Activated CD4-positive, alpha-beta T cell treated with anti-CD3 and anti-CD28 coated beads, Interleukin-2, amount 50 U/mL, for 16 hours (primary cell): ENCODE results near the gene BTAF1.

Experiments
- DNase-seq: peaks from one replicate; pipeline ENCODE4 v3.0.0-alpha.2; 2020

The BTAF1 gene

GRCh38 chr10:91908337-91909116 is 15.0 kb upstream of the BTAF1 start:
- peak; percentile 82 for DNase-seq

- DNase-seq, result peak; percentile 48
Measured at GRCh38 chr10:91909117-91909677, 14.4 kb upstream of the BTAF1 start, which contains the start of gene FGFBP3. Gene FGFBP3 (minus strand): TSS chr10:91909486. CDS start chr10:91908969, 517 bp downstream.

DNA sequence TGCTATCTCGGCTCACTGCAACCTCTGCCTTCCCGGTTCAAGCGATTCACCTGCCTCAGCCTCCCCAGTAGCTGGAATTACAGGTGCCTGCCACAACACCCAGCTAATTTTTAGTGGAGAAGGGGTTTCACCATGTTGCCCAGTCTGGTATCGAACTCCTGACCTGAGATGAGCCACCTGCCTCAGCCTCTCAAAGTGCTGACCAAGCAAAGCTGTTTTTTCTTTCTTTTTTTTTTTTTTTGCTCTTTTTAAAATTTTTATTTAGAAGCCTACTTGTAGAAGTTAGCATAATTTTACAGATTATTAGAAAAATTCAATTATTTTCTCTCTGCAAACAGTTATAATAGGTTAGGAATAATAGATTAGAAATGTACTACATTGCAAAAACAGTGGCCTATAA is 13.1 kb upstream of the BTAF1 start:
- no peak for DNase-seq

GRCh38 chr10:91919651-91920050 is 3.9 kb upstream of the BTAF1 start:
- no peak for DNase-seq

- no peak for DNase-seq
Measured at GRCh38 chr10:91924212-91925021, 847 bp downstream of the BTAF1 start.

DNA sequence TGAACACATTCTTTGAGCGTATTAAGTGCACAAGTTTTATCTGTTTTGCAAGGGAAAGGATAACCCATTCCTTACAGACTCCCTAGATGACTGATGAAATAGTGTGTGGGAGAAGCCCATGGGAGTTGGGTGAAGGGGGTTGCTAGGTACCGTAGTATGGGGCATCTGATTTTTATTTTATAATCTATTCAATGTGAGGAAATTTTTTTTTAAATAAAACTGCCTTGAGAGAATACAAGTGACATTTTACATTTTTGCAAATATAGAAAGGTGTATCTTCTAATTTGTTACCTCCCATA is 1.4 kb downstream of the BTAF1 start:
- no peak for DNase-seq

DNA sequence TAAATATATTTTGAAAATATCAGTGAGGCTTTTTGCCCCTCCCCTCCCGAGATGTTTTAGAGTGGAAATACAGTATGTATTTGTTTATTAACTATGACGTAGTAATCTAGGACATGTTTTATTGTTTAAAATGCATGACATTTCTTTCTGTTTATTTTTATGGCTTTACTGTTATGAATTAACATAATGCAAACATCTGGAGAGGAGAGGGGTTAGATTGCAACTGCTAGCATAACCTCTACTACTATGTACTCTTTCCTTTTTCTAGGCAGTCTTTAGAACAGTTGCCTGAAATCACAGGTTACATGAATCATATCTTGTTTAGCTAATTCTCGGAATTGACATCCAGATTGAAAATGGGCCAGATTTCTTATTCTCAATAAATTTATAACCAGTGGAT is 7.4 kb downstream of the BTAF1 start:
- DNase-seq, result no peak

DNA sequence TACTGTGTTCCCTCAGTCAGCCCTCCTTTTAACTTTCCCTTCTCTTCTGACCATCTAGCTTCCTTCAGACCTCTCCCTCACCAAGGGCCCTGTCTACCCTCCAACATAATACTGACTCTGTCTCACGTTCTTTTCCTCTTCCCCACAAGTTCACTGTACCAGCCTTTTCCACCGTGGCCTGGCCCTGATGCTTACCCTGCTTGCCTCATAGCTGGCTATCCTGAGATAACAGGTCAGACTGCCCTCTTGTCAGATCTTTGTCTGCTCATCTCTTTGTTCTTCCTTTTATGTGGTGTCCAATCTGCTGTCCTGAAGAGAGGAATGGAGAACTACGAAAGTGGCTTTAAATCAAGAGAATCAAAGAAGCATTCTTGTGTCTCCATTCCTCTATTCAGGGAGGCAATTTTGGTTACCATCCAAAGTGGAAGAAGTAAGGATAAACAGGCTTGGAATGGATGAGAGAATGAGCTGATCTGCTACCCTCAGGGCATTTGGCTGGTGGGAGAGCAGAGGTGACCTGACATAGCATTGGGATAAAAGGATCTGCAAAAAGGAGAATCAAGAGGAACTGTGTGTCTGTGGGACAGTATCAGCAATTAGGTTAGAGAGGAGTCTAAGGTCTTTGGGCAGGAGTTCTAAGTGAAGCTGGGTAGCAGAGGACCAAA is 8.1 kb downstream of the BTAF1 start:
- no peak for DNase-seq

DNA sequence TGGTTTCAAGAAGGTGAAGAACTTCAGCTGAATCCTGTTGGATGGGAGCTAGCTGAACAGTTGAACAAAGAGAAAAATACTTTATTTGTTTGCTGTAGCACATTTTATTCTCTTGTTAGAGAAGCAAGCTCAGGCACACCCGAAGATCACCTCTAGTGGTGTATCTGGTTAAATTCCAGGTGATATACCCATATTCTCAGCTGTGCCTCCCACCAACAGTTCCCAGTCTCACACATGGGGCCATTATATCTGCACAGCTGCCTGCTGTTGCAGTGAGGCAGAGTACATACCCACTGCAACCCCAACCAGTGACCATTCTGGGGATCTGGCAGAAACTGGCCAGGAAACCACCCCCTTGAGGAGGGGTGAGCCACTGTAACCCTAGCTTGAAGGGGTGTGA is 9.2 kb downstream of the BTAF1 start:
- DNase-seq, result no peak

GRCh38 chr10:91935886-91936285 is 12.3 kb downstream of the BTAF1 start:
- DNase-seq, result no peak

- DNase-seq, result no peak
Measured at GRCh38 chr10:91939653-91940052, 16.1 kb downstream of the BTAF1 start.

- no peak for DNase-seq
Measured at GRCh38 chr10:91941426-91941825, 17.9 kb downstream of the BTAF1 start.

DNA sequence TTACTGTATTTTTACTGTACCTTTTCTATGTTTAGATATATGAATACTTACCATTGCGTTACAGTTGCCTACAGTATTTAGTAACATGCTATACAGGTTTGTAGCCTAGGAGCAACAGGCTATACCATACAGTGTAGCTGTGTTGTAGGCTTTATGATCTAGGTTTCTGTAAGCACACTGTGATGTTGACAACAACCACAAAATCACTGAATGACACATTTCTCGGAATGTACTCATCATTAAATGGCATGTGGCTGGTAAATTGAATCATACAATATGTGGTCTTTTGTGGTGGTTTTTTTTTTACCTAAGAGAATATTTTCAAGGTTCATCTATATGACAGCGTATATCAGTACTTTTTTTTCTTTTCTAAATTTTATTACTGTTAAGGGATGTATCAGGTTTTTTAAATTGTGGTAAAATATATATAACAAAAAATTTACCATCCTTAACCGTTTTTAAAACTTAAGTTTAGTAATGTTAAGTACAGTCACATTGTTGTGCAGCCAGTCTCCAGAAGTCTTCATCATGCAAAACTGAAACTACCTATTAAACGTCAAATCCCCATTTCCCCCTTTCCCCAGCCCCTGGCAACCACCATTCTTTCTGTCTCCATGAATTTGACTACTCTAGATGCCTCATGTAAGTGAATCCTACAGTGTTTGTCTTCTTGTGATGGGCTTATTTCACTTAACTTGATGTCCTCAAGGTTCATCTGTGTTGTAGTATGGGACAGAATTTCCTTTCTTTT is 21.5 kb downstream of the BTAF1 start:
- DNase-seq, result peak; percentile 91

GRCh38 chr10:91953600-91954160 is 30.1 kb downstream of the BTAF1 start:
- DNase-seq, result no peak

GRCh38 chr10:91955114-91955513 is 31.5 kb downstream of the BTAF1 start:
- no peak for DNase-seq

DNA sequence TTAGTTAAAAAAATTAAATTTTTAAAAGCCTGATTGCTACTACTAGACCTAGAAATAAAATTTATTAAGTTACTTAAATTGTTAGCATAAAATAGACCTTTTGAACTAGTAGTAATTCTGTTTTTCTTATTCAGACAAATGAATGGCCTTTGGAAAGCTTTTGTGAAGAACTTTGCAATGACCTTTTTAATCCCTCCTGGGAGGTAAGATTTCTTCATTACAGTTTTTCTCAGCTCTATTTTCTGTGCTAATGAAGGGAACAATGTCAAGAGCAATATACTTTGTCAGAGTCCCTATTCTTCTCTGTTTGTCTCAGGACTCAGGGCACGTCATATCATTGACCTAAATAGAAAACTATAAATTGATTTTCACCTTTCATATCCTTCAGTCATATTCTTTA is 33.5 kb downstream of the BTAF1 start:
- DNase-seq, result no peak

DNA sequence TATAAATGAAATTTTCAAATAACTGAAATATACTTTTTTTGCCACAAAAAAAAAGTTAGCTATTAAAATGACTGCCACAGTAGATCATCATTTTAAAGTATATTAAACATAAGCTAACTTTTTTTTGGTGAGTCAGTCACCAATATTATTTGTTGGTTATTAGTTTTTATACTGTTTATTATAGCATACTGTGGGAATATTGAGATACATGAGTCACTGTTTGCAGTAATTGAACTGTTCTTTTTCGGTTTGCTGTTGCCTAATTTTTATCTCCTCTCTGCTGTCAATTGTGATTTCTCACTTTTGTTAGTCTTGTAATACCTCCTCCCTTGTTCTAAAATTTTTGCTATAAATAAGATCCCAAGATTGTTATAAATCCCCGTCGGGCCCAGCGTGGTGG is 45.7 kb downstream of the BTAF1 start:
- DNase-seq, result no peak

DNA sequence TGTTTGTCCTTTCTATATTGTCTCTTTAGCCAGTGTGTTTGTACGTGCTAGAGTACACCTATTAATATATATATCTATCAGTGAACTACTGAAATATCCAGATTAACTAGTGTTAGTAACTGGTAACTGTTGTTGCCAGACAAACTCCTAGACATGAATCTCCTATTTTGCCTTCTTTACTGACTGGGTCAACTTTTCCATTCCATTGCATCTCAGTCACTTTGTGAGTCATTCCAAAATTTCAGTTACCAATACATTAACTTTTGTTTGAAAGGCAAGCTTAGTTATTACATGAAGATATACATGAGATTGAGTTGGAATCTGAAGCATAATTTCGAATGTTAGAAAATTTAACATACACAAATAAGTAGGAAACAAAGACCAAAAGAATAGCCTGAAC is 51.4 kb downstream of the BTAF1 start:
- peak; percentile 54 for DNase-seq

GRCh38 chr10:91975438-91975837 is 51.9 kb downstream of the BTAF1 start:
- DNase-seq, result peak; percentile 6

DNA sequence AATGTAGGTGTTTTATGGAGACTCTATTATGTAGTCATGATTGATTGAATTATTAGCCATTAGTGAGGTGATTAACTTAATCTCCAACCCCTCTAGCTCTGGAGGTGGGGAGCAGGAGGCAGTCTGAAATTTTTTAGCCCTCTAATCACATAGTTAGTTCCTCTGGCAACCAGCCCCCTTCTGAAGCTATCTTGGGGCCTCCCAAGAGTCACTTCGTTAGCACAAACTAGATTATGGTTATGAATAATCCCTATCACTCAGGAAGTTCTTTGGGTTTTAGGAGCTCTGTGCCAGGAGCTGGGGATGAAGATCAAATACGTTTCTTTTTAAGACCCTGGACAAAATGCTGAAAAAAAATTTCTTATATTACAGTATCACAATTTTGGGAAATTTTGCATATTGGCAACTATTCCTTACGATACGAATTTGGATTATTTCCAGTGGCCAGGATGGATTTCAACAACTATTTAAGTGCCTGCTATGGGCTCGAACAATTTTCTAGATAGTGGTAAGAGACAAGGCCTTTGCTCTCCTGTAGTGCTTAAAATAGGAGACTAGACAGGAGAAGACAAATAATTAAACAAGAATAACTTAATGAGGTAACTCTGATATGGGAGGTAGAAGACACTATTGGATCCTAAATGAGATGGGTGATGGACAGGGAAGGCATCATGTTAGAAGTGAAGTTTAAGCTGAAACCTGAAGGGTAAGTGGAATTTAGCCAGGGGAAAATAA is 52.9 kb downstream of the BTAF1 start:
- DNase-seq, result no peak

DNA sequence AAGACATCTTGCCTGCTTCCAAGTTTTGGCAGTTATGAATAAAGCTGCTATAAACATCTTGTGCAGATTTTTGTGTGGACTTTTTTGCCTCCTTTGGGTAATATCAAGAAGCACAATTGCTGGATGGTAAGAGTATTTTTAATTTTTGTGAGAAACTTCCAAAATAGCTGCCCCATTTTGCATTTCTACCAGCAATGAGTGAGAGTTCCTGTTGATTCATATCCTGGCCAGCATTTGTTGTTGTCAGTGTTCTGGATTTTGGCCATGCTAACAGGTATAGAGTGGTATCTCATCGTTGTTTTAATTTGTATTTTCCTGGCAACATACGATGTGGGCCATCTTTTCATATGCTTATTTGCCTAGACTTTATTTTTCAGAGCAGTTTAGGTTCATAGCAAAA is 53.9 kb downstream of the BTAF1 start:
- no peak for DNase-seq

DNA sequence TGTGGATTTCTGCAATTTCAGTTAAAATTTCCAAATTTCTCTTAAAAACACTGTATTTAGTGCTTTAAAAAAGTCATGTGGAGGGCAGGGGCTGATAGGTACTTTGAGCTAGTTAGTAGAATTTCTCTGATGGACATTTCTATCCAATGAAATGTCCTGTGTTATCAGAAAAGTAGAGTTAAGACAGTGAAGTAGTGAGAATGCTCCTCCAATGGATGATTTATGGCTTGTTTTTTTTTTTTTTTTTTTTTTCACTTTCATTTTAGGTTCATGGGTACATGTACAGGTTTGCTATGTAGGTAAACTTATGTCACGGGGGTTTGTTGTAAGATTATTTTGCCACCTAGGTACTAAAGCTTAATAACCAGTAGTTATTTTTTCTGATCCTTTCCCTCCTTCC is 55.0 kb downstream of the BTAF1 start:
- no peak for DNase-seq
